Left forelimb (tissue), 1 donor: ENCODE results near the gene MLXIP.

Experiments
- DNase-seq: peaks from one replicate; pipeline ENCODE4 v3.0.0-alpha.2; 2018; ENCODE audit warnings: low spot score

MLXIP gene

DNA sequence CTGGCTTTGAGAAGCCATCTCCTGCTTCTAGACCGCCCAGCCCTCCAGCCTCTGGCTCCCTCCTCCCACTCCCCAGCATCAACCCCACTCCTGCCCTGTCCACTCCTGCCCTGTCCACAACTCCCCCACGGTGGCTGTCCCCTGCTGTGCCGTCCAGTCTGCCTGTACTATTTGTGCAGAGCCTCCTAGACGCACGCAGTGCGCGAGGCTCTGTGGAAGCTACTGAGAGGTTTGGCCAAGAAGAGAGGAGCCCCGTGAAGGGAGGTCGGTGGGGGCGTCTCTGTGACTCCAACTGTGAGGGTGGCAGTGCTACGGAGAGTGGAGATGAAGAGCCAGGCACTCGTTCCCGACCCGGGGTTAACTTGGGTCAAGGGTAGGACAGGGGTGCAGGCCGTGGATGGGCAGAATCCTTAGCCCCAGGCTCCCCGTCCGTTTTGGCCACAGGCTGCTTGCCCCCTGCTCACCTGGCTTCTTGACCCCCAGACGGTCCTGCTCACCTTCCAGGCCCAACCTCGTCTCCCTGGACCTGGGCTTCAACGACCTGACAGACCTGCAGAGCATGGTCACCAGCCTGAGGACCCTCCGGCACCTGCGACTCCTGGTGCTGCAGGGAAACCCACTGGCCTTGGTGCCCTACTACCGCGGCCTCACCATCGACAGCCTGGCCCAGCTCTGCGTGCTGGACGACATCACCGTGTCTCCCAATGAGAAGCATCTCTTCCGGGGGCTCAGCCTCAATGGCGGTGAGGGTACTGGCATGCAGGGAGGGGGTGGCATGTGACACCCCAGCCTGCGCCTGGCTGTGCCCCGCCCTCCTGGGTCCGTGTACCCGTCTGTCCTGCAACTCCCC is 111.3 kb downstream of the MLXIP start:
- no peak for DNase-seq

DNA sequence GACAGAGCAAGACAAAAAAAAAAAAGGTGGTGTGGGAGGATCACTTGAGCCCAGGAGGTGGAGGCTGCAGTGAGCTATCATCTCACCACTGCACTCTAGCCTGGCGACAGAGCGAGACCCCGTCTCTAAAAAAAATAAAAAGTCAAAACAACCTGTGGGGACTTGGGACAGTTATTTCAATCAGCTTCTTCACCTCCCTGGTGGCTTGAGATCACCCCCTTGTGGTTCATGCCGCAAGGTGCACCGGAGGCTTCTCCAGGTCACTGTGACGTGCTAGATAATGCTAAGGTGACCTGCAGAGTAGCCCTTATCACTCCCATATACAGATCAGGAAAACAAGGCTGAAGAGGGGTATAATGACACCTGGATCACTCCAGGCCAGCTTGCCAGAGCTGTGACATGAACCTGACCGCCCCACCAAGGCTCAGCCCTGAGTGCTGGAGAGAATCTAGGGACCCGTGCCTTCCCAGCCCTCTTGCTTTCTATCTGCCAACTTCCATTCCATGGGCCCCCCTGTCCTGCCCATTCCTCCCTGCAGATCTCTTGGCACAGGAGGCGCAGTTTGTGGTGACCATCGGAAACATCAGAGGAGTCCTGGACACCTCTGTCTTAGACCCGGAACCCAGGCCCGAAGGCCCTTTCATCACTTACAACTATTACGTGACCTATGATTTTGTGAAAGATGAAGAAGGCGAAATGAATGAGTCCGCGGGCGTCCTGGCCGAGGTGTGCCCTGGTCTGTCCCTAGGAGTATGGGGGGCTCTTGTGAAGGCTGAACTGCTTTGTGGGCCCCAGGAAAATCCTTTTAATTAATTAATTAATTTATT is 112.5 kb downstream of the MLXIP start:
- no peak for DNase-seq

DNA sequence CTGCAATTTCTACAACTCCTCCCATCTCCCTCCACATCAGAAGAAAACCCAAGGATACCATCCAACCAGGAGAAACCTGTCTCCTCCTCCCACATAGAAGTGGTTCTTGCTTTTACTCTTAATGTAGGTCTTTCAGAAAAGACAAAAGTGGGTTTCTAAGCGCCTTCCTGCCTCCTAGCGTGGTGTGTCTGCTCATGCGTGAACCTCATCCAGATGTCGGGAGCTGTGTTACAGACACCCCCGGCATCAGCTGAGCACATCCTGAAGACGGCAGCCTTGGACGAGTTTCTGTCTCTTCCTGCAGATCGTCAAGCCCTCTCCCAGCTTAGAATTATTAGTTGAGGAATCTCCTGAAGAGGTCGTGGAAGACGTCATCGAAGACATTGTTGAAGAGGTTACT is 113.9 kb downstream of the MLXIP start:
- DNase-seq, result no peak

DNA sequence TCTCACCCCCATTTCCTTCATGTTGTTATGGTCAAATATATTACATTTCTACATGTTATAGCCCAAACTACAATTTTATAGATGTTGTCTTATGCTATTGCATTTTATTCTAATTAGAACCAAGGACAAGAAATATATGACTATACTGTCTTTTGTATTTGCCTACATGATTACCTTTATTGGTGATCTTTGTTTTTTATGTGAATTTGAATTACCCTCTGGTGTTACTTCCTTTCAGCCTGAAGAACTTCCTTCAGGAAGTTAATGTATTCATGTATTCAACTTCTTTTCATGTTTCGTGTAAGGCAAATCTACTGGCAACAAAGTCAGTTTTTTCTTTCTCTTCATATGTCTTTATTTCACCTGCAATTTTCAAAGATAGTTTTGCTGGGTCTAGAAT is 116.2 kb downstream of the MLXIP start:
- no peak for DNase-seq

DNA sequence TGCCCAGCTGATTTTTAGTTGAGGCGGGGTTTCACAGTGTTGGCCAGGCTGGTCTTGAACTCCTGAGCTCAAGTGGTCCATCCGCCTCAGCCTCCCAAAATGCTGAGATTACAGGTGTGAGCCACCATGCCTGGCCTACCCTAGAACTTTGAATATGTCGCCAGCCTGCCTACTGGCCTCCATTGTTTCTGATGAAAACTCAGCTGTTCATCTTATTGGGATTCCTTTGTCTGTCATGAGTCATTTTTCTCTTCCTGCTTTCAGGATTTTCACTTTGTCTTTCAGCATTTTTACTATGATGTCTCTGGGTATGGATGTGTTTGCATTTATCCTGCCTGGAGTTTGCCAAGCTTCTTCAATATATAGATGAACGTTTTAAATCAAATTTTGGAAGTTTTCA is 116.8 kb downstream of the MLXIP start:
- no peak for DNase-seq
